HPDE6-E6E7 (cell line): Measurements from ENCODE around the gene FTL.

Experiments
- DNase-seq: peaks from one replicate; pipeline ENCODE4 v3.0.0; 2011; ENCODE audit warnings: missing footprints; ENCODE audit errors: extremely low spot score

The FTL gene

DNA sequence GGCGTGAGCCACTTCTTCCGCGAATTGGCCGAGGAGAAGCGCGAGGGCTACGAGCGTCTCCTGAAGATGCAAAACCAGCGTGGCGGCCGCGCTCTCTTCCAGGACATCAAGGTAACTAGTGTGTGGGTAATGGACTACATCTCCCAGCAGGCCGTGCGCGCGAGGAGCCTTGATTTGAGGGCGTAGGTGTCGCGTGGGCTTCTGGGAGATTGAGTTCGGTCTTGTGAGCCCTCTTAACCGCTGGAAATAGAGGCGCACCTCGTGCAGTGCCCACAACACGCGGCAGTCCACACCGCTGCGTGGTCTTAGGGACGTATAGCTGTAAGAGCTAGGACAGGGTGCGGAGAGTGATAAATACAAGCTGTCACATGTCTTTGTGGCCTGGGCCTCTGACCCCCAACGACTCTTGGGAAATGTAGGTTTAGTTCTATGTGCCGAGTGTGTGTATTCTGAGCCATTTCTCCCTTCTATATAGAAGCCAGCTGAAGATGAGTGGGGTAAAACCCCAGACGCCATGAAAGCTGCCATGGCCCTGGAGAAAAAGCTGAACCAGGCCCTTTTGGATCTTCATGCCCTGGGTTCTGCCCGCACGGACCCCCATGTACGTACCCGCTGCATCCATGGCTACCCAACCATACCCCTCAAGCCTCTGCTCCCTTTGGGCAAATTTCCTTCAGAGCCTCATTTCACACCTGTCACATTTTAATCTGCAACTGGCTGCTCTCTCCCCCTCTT is 864 bp downstream of the FTL start:
- no peak for DNase-seq

DNA sequence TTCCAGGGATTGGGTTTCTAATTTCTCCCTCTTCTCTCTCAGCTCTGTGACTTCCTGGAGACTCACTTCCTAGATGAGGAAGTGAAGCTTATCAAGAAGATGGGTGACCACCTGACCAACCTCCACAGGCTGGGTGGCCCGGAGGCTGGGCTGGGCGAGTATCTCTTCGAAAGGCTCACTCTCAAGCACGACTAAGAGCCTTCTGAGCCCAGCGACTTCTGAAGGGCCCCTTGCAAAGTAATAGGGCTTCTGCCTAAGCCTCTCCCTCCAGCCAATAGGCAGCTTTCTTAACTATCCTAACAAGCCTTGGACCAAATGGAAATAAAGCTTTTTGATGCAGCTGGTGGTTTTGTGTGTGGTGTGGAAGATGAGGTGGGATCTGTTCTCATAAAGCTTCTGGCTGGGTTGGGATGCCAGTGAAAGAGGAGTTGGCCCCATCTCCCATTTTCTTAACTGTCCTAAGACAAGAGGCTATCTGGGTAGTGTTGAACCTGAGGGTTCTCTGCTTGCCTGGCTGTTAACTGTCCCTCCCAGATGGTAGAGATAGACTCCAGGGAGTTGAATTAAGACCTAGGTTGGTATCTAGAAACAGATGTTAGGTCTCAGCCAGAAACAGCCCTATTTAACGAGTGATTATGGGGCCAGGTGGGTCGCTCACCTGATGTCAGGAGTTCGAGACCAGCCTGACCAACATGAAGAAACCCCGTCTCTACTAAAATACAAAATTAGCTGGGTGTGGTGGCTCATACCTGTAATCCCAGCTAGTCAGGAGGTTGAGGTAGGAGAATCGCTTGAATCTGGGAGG is 1.6 kb downstream of the FTL start:
- DNase-seq: no peak

DNA sequence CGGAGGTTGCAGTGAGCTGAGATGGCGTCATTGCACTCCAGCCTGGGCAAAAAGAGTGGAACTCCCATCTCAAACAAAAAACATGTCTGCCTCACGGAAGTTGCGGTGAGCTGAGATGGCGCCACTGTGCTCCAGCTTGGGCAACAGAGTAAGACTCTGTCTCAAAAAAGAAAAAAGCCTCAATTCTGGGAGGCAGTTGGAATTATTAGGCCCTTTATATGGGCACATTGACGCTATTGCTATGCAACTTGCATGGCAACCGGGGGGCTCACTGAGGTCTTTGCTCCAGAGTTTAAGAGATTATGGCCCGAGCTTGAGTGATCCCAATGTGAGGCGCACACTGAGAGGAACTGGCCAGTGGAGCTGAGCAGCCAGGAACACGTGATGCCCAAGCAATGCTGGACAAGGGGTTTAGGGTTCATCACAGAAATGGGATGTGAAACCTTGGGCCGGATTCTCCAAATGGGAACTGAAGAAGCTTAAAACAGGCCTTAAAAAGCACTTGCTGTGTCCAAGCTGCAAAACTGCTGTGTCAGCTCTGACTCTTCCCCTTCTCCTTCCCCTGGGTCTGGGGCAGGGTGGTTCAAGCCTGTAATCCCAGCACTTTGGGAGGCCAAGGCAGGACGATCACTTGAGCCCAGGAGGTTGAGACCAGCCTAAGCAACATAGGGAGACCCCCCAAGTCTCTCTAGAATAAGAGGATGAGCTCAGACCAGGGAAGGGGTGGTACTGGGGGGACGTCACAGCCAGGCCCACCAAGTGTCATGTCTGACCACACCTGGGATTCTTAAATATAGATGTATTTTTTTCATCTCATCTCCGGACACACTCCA is 2.5 kb downstream of the FTL start:
- DNase-seq: no peak

DNA sequence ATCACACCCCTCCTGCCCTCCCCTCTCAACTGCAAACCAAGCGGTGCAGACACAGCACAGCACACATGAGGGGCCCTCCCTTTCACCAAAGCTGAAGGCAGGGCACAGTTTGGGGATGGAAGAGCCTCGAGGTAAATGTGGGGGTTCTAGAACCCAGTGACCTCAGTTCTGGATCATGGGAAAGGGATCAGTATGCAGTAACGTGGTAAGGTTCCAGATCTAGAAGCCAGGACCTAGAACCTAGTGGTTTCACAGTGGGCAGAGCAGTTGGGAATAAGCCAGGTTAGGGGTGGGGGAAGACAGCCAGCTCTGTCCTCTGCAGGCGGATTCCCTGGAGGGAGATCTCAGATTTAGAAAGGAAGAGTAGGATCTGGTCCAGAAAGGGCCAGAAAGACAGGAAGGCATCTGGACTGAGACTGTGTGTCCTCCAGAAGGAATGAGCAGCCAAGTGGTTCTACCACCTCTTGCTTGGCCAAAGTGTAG is 3.1 kb downstream of the FTL start:
- no peak for DNase-seq

DNA sequence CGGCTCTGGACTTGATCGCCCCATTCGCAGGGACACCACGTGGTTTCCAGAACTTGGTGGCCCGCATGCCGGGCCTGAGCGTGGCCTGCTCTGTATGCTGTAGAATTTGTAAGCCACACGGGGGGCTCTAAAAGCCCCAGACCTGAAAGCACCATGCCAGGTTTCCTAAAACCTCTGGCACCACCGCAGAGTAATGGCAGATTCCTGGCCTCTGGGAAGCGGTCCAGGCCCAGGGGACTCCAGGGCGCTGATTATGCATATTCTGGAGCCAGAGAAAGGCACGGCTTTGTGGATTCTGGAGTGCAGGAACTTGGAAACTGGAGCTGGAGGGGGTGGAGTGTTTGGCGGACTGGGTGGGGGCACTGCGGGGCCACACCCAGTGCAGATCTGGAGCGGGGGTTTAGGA is 3.7 kb downstream of the FTL start:
- DNase-seq: no peak

DNA sequence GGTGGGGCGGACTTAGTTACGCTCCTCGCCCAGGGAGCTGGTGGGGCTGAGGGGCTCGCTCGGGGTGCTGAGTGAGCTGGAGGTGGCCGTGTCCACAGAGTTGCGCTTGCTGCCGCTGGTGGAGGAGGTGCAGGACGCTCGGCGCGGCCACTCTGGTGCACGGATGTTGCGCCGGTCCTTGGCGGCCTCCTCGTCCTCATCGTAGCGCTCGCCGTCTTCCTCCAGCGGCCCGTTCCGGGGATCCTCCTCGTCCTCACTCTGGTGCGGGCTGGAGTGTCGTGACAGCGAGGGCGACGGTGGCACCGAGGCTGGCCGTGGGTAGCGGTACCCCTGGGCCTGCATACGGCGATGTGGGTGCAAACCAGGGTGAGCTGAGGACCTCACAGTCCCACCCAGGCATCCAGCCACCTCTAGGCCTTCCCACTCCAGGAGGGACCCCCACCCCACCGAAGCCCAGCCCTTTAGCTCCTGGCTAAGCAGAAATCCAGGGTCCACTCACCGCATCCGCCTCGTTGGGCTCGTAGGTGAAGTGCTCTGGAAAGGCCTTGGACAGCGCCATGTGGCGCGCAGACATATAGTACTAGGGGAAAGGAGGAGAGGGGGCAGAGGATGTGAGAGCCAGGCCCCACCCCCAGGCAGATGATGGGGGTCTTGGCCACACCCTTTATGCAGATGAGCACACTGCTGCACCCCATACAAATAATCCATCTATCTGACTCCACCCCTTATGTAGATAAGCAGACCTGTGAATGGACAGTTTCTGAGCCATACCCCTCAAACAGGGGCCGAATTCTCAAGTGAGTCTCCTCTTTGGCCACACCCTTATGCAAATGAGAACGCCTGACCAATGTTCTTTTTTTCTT is 4.4 kb downstream of the FTL start:
- DNase-seq: no peak

DNA sequence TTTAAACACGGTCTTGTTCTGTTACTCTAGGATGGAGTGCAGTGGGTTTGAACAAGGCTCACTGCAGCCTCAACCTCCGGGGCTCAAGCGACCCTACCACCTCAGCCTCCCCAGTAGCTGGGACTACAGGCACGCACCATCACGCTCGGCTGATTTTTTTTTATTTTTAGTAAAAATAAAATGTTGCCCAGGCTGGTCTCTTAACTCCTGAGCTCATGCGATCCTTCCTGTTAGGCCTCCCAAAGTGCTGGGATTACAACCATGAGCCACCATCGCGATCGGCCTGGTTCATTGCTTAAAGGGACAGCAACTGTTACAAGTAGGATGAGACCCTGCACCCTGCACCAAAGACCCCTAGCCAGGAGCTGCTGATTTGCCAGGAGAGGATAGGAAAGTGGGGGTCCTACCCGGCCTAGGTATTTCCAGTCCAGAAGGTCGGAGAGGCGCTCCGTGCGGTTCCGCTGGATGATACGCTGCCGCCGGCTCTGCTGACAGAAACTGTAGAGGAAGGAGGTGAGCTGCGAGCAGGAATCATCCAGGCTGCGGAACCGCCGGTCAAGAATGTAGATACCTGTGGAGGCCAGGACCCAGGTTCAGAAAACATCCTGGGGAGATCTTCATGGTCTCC is 5.1 kb downstream of the FTL start:
- no peak for DNase-seq

DNA sequence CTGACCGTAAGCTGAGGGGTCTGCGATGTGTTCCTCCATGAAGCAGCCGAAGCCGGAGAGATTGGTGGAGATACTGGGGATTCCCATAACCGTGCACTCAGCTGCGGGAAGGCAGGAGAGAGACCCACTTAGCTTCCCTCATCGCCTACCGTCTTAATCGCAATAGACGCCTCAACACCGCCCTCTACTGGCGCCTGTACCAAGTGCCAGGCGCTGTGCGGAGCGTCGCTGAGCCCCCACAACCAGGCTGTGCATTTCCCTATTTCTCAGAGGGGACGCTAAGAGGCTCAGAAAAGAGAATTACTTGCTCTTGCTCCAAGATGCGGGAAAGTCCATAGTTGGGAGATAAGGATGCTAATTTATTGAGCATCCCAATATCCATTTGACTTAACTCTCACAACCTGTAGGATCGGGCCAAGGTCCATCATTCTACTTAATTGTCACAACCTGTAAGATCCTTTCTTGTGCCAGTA is 5.8 kb downstream of the FTL start:
- DNase-seq: no peak

DNA sequence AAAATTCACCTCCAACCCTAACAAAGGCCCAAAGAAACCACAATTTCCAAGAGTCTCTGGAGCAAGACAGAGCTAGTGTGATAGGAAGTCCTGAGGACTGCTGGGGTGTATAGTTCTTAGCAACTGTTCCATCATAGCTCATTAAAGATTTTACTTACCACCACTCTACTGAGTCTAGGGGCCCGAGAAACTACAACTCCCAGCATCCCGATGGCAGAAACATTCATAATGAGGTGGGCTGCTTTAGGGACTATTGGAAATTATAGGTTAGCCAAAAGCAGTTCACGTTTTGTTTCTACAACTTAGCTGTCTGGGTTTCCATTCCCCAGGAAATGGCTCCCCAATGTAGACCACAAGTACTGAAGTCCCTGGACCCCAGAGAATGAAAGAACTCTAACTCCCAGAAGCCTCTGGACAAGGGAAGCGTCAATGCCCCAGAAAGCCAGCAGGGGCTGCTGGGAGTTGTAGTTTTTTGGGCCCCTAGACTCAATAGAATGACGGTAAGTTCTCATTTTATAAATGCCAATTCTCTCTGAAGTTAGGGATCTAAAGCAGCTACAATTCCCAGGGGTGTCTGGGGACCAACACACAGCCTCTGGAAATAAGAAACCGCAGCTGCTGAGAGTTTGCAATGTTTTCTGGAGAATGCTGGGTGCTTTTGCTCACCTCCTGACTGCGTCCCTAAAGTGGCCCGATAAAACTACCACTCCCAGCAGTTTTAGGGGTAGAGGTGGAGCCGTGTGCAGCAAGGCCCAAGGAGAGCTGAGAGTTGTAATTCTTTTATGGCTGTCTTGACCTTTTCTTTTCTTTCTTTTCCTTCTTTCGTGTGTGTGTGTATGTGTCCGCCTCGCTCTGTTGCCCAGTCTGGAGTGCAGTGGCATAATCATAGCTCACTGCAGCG is 11.1 kb downstream of the FTL start:
- no peak for DNase-seq

DNA sequence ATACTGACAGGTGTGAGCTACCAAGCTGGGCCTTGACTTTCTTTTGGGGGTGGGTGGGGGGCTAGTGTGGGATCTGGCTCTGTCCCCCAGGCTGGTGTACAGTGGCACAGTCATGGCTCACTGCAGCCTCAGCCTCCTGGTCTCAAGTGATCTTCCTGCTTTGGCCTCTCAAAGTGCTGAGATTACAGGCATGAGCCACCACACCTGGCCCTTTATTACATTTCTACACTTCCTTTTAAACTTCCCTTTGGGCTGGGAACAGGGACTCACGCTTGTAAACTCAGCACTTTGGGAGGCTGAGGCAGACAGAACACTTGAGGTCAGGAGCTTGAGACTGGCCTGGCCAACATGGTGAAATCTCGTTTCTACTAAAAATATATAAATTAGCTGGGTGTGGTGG is 12.0 kb downstream of the FTL start:
- no peak for DNase-seq

DNA sequence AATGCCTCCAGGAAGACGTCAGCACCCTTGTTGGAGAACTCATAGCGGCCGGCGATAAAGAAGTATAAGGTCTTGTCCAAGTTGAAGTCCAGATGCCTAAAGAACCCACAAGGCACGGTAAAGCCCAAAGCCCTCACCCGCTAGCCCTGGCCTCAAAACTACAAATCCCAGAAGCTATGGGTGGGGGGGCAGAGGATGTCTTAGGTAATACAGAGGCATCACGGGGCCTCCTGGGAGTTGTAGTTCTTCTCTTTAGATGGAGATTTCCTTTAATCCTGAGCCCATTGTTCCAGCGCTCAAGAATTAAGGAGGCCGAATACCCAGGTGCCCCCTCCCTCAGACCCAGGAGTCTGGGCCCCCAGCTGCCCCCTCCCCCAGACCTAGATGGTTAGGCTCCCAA is 17.2 kb downstream of the FTL start:
- no peak for DNase-seq

DNA sequence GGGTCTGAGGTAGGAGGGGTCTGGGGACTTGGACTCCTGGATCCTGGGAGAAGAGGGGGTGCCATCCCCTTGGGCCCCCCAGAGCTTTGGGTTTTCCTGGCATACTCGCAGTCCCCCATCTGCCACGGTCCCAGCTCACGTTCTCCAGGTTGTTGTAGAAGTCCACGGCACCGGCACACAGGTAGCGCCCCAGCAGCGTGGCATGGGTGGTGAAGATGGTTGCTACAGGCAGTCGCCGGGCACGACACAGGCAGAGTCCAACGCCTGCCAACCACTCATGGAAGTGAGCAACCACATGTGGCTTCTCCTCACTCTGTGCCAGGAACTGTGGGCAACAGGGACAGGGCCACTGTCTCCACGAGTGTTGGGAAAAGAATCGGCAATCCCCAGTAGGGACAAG is 20.6 kb downstream of the FTL start:
- no peak for DNase-seq

DNA sequence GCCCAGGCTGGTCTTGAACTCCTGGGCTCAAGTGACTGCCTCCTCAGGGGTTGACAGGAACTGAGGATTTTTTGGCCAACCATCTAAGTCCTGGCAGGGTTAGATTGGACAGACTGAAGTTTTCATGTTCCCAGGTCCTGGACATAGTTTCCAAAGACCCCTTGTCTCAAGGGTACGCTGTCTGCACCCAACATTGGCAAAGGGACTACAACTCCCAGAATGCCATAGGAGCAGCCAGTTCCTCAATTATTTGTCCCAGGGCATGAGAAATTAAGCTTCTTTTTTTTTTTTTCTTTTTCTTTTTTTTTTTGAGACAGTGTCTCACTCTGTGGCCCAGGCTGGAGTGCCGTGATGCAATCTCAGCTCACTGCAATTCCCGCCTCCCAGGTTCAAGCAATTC is 21.1 kb downstream of the FTL start:
- no peak for DNase-seq

DNA sequence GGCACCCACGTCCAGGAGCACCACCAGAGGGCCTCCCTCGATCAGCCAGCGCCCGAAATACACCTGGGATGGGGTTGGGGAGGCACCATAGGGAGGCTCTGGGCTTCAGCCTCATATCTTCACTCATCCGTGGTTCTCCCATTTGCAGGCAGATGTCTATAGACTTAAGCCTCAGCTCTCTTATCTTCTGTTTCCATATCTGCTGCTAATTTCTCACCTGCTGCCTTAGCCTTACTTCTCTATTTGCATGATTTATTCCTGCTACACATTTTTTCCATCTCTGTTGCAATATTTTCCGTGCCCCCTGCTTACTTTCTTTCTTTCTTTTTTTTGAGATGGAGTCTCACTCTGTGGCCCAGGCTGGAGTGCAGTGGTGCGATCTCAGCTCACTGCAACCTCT is 22.2 kb downstream of the FTL start:
- DNase-seq: no peak

DNA sequence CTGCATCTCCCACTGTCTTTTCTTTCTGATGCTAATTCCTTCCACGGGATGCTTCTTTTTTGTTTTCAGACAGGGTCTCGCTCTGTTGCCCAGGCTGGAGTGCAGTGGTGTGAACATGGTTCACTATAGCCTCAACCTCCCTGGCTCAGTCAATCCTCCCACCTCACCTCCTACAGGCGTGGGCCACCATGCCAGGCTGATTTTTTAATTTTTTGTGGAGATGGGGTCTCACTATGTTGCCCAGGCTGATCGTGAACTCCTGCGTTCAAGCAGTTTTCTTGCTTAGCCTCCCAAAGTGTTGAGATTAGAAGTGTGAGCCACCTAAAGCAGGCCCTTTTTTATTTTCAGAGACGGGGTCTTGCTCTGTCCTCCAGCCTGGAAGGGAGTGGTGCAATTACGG is 23.2 kb downstream of the FTL start:
- no peak for DNase-seq

DNA sequence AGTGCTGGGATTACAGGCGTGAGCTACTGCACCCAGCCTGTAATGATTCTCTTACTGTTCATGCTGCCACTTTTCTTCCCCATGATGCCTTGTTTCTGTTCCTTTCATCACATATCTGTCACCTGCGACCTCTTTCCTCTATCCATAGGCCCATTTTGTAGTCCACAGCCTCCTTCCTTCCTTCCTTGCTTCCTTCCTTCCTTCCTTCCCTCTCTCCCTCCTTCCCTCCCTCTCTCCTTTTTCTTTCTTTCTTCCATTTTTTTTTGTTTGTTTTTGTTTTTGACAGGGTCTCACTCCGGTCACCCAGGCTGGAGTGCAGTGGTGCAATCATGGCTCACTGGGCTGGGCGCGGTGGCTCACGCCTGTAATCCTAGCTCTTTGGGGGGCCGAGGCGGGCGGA is 23.8 kb downstream of the FTL start:
- no peak for DNase-seq

DNA sequence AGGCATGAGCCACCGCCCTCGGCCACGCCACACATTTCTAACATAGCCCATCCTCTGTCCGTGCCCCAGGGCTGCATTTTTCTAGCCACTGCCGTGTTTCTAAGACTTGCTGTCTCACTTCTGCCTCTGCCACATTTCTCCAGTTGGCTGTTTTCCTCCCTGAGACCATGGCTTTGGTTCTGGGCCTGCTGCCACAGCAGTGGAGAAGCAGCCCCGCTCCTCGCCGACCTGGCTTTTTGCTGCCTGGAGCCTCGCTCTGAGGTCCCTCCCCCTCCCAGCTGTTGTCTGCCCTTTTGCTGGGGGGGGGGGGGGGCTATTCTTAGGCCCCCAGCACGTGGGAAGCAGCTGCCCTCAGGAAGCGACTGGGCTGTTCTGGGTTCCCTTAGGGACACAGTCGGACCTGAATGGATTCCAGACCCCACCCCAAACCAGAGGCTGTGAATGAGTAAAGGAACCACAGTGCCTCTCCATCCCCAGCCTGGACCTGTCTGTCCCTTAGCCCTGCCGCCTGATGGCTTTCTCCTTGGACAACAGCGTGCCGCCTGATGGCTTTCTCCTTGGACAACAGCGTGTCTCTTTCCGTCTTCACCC is 24.7 kb downstream of the FTL start:
- DNase-seq: no peak

DNA sequence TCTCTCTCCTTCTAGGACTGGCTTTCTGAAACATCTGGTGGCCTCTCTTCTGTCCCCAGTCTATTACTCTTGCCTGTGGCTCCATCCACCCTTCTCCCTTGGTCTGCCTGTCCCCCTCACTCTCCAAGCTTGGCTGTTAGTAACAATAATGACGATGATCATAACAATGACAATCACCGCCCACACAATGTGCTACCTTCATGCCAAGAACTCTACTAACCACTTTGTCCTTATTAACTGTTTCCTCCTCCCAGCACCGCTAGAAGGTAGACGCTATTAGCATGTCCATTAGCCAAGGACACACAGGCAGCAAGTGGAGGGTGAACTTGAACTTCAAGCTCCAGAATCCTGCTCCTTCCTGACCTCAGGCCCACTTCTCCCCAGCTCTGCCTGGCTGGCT is 25.3 kb downstream of the FTL start:
- no peak for DNase-seq

DNA sequence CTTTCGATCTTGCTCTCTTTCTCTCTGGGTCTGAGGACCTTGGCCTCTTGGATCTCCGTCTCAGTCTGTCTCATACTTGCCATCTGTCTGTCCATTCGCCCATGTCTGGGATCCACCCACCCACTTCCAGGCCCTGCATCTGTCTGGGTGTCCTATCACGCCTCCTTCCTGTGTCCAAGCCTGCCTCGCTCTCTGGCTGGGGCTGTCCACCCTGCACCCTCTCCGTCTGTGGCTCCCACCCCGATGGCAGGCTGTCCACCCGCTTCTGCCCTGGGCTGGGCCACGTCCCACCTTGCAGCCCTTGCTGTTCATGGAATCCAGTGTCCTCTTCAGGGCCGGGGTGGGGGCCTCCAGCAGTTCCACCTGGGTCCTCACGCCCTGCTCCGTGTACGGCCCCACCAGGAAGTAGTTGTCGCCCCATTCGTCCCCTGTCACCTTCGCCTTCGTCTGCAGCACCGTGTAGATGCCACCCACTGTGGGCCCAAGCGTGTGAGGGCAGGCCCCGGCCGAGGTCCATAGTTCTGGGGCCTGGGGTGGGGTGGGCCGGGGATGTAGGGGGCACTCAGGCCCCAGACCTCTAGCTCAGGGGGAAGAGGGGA is 26.0 kb downstream of the FTL start:
- no peak for DNase-seq
